NCI-H748 (cell line): Measurements from ENCODE around the gene KCNV2.

Experiments
- DNase-seq: peaks from one replicate; lab custom pipeline; 2025; ENCODE audit not compliant: unreplicated experiment; lab: John Stamatoyannopoulos, UW

Gene KCNV2

GRCh38 chr9:2758162-2758897 lies 41.0 kb downstream of the KCNV2 start:
- no peak for DNase-seq

GRCh38 chr9:2758898-2759510 lies 41.7 kb downstream of the KCNV2 start:
- no peak for DNase-seq

DNA sequence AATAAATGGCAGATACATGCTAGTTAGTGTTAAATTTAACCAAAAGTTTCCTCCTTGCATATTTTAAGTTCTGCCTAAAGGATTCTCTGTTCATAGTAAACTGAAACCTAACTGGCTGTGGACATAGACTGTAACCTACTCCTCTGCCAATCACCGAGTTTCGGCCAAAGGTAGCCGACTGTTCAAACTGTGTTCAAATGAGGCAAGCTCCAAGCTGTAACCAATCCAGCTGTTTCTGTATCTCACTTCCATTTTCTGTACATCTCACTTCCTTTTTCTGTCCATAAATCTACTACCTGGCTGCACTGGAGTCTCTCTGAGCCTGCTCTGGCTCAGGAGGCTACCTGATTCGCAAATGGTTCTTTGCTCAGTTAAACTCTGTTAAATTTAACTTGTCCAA lies 44.1 kb downstream of the KCNV2 start:
- DNase-seq: no peak

- DNase-seq: no peak
Measured at GRCh38 chr9:2764353-2764752, 47.0 kb downstream of the KCNV2 start.

DNA sequence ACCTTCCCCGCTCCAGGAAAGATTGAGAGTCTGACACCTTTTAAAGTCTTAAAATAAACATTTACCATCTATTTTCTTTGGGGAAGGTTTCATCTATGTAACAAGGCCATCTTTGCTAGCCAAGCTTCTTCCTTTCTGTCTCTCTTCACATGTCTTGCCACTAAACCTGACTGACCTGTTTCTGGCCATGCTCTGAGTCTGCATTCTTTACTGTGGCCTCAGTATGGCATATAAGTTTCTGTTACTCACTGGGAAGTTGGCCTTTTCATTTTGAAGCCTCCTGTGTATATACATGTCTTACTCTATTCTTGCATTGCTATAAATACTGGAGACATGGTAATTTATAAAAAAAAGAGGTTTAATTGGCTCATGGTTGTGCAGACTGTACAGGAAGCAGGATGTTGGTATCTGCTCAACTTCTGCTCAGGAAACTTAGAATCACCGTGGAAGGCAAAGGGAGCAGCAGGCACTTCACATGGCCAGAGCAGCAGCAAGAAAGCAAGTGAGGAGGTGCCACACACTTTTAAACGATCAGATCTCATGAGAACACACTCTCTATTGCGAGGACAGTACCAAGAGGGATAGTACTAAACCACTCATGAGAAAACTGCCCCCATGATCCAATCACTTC lies 48.1 kb downstream of the KCNV2 start:
- DNase-seq: no peak

- DNase-seq: no peak
Measured at GRCh38 chr9:2767800-2768677, 50.7 kb downstream of the KCNV2 start.

DNA sequence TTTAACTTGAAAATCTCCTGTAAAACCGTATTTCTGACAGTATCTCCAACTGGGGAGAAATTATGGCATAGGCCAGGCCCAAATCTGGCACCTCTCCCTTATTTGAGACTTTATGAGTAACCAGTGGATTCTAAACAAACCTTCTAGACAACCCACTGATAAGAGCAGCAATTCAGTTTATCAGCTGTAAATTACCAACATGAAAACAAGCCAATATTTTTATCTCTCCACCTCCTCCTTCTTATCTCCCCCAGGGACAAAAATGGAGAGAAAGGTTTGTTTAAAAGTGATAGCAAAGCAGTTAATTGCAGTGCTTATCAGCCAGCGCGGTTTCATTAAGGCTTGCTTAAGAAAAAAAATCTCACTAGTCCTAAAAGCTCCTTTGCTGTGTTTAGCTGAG lies 53.8 kb downstream of the KCNV2 start:
- no peak for DNase-seq

- DNase-seq: no peak
Measured at GRCh38 chr9:2771661-2772060, 54.4 kb downstream of the KCNV2 start.

GRCh38 chr9:2777454-2777853 lies 60.1 kb downstream of the KCNV2 start:
- DNase-seq: no peak

DNA sequence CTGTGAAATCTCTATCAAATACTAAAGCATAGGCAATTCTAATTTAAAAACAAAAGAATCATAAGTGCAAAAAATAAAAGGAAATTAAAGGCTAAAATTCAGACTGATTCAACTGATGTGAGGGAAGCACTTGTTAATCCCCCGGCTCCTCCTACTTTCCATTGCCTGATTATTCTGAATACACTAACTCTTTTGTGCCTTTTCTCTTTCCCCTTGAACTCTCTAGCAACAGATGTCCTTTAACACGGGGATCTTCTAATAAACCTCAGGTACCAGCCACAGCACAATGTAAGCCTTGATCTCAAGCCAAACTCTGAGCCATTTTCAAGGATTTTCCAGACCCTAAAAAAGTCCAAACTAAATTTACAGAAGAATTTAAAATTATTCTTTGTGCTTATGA lies 61.5 kb downstream of the KCNV2 start:
- DNase-seq: no peak
